Measurements from ENCODE around the gene LHFPL6. TPM values are rescaled to one million over a fixed set of nuclear protein-coding genes. Genes with fewer than 3 reads are reported as not detected.
A peak's percentile ranks its signal among the peaks of the same experiment; 100 is the strongest.
"Not testable (repeated sequence)": the region's sequence is repeated elsewhere in the genome, so short reads cannot be mapped to it uniquely, and the experiment has no call there.

The LHFPL6 gene
- total RNA-seq, 1 experiment from 2014 or later, result 12.7 TPM

DNA sequence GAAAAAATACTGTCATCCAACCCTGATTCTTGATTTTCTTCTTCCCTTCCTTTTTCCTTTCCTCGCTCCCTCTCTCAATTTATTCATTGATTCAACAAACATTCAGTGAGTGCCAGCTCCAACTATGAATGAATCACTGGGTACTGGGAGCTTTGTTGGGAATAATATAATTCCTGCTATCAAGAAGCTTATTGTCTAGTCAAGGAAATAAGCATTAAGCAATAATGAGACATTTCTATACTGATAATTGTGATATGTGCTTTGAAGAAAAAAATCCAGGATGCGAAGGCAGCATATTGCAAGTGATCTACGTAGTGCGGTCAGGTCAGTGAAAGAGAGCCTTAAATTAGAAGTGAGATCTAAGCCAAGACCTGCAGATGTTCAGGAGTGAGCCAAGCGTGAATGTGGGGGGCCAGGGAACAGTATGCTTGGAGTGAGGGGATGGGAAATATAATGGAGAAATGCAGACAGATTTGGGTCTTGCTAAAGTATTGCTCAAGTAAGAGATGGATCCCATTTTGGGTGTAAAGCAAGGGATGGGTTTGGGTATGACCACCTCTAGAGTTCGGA lies 253.5 kb downstream of the LHFPL6 start:
- DNase-seq (ENCODE audit: low read depth), result no peak

DNA sequence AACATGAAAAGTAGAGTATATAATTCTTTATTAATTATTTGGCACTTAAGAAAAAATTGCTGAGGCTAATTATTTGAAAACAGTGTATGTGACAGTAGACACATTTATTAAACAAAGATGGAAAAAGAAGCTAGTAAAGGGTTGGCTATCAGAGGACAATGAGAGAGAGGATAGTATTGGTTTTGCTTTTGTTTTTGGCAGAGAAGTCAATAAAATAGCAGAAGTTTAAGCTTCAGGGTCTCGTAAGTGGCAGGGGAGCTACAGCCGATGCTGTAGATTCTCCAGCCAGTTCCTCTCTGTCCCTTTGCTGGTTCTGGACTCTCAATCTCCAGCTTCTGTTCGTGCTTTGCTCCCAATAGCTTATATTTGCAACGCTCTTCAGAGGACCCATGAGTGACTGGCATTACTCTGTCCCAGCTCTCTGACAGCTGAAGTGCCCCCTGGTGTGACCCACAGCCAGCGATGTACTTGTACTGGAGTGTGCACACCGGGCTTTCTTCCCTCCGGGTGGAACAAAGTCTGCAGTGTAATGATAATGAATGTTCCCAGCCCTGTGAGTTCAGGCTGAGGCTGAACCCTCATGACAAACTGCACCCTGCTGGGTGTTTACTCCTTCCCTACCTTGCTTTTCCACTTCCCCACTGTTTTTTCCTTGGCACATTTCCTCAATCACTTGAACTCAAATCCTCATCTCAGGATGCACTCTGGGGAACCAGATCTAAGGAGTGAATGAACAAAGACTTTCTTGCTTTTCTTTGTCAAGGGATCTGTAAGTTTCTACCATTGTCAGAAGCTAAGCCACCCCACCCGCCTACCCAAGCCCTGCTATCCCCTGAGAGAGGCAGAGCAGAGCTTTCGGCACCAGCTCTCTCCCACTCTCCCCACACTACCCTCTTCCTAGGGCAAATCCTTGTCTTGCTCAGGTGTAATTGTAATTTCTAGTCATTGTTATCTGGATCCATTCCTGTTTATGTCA lies 254.8 kb downstream of the LHFPL6 start:
- DNase-seq (ENCODE audit: low read depth), result no peak

DNA sequence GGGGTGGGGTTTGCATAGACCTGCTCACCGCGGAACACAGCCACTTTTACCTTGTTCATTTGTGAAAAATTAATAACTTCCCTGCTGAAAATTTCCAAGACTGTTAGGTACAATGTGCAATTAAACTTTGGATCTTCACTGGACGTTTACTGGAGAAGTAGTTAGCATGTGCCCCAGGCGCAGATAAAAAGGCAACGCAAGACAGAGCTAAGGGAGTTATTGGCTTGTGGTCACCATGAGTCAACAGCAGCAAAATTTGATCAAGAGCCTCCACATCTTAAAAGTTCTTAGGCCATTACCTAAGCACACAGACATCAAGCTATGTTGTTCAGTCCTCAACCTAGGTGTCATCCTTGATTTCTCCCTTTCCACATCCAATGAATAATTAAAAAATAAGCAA lies 257.0 kb downstream of the LHFPL6 start:
- no peak for DNase-seq (ENCODE audit: low read depth)

DNA sequence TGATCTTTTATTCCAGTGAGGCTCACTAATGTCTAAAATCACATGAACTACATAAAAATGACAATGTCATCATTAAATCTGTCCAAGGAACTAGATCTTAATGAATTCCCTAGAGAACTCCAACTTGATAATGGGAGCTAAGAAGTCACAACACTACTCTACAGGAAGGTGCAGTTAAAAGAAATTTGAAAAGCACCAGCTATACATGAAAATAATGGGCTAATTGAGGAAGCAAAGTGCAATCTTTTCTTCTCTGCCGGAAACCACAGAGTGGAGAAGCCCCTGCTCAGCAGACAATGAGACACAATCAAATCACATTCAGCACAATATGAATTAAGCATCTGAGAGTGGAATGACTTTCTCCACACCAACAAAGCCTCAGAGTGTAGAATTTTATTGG lies 261.7 kb downstream of the LHFPL6 start:
- DNase-seq (ENCODE audit: low read depth), result no peak

DNA sequence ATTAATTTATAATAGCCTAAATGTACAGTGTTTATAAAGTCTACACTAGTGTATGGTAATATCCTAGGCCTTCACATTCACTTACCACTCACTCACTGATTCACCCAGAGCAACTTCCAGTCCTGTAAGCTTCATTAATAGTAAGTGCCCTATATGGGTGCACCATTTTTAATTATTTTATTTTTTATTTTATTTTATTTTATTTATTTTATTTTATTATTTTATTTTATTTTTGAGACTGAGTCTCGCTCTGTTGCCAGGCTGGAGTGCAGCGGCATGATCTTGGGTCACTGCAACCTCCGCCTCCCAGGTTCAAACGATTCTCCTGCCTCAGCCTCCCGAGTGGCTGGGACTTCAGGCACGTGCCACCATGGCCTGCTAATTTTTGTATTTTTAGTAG lies 264.9 kb downstream of the LHFPL6 start:
- not testable (repeated sequence) for DNase-seq (ENCODE audit: low read depth)

DNA sequence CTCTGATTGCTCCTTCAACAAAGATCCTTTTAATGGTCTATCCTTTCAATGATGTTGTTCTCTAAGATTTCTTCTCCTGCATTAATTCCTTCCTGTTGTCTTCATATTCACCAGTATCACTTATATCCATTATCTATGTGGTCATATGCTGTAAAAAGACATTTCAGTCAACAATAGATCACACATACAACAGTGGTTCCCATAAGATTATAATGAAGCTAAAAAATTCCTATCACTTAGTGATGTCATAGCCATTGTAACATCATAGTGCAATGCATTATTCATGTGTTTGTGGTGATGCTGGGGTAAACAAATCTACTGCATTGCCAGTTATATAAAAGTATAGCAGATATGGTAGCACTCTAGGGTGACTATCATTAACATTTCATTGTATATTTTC lies 266.1 kb downstream of the LHFPL6 start:
- no peak for DNase-seq (ENCODE audit: low read depth)

DNA sequence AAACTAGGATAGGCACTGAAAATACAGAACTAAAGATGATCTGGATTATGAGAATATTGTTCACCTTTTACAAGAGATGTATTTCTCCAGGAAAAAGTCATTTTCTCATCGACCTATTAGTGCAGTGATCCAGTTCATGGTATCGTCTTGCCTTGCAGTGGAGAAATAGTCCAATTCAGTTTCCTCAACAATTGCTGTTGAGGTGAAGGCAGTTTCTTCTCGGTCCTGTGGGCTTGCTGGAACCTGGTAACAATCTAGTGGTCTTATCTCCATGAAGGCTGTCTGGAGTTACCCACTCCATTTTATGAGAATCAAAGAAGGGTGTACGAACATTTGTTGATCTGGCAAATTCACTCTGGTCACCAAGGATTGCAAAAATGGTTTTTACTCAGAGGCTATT lies 266.8 kb downstream of the LHFPL6 start:
- no peak for DNase-seq (ENCODE audit: low read depth)

DNA sequence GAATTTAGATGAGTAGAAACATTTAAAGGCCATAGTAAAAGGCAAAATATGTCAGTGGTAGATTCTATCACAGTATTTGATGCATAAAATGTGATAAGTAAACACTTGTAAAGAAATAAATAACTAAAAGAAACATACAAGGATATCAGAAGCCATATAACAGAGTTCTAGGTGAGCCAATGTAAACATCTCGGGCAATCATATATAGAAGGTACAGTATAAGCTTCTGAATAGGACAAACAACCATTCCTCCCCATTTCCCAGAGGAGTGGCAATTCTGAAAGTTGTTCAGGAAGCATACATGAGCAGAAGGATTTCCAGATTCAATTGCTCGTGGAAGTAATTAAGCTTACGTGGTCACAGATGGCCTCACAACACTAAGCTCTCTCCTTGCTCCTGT lies 267.3 kb downstream of the LHFPL6 start:
- no peak for DNase-seq (ENCODE audit: low read depth)

DNA sequence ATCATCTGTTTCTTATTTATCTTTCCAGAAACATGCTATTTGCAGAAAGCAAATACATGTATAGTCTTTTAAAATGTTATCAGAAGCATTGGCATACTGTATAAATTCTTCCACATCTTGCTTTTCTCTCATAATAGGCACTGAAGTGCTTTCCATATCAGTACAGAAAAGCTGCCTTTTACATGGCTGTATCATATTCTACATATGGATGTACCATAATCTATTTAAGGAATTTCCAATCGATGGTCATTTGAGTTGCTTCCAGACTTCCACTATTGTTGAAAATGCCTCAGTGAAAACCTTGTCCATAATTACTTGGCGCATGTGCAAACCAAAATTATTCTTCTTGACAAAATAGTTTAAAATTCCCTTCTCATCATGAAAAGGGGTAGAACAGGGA lies 272.5 kb downstream of the LHFPL6 start:
- DNase-seq (ENCODE audit: low read depth), result no peak

DNA sequence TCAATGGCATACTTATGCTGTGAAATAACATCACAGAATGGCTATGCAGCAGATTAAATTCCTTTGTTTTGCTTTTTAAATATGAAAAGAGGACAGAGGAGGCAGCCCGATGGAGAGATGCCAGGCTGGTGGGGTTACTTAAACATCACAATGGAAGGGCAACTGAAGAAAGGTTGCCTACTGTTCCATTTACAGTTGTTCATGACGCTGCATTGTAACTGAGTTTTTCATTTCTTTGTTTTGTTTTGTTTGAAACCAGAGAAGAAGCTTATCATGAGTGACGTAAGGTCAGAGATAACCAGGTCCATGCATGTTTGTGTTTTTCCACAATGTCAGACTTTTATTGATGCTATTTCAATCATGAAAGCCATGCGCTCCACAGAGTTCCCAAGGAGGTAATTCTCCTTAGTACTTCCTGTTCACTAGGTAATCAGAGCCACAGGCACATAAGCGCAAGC lies 273.8 kb downstream of the LHFPL6 start:
- peak; percentile 30 for DNase-seq (ENCODE audit: low read depth)

DNA sequence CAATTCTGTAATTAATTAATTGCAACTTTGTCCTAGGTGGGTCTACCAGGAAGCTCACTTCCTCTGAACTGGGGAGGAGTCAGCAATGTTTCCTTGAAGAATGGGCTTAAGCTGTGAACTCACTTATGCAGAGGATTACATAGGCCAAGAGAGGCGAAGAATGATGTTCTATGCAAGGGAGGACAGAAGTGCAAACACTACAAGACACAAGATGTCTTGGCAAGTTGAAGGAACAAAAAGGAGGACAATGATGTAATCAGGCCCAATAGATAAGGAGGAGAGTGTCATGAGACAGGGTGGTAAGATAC lies 275.9 kb downstream of the LHFPL6 start:
- DNase-seq (ENCODE audit: low read depth), result no peak

DNA sequence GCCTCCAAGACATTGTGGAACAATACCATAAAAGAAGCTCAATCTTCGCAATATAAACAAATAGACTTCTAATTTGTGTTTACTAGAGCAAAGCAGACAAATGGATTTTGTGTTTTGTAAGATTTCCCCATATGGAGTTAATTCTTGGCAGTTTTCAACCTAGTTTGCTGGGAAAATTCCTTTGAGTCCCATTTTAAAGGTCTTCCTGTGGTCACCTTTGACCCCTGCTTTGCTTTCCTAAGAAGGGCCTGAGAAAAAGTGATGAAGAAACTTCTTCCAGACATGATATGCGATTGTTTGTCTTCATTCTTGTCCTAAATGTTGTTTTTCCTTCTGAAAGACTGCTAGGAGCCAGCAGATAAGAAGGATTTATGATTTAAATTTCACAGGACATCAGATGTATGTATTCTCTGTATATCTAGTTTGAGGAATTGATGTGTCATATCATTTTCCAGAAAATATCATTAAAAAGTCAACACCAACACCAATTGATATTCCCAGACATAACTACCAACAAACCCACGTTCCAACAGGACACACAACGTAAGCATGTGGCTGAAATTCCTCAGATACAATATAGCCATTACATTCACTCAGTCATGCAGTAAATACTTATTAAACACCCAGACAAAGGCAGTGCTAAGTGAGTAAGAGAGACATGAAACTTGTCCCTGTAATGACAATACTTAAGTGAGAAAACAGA lies 276.4 kb downstream of the LHFPL6 start:
- no peak for DNase-seq (ENCODE audit: low read depth)

DNA sequence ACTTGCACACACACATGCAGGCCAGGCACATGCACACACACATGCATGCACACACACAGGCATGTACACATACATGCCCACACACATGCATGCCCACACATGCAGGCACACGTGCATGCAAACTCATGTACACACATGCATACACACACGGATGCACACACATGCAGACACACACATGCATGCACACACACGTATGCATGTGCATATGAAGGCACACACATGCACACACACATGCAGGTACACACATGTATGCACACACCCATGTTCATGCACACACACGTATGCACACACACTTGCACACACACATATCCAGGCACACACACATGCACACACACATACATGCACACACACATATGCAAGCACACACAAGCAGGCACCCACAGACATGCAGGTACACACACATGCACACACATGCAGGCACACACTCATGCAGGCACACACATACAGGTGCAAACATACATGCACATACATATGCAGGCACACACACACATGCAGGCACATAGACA lies 278.1 kb downstream of the LHFPL6 start:
- no peak for DNase-seq (ENCODE audit: low read depth)

DNA sequence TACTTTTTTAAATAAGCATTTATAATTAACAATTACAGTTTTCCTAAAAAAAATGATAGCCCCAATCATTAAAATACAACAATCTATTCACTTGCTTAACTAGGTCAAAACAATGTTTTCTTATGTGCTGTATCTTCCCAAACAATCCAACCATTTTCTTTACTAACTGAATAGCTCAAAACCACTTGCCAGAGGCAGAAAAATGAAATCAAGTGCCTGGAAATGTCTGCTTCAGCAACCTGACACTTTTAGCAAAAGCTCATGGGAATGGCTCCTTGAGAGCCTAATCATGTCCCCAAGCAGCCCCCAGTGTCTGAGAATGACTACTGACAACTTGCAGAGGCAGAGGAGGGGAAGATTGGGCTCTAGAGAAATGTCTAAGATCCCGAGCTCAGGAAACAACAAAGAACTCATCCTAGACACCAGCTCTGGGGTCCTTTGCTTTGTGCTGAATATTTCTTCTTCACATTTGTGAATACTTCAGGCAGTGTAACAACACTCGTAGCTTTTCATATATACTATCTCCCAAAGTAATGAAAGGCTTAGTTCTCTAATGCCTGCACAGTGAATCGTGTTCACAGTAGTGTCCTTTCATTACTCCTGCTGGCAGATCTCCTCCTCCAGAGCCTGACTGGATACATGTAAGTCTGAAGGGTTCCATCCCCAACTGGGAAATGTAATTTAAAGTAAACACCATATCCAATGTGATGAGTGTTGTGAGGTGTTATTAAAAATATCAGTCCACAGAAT lies 280.0 kb downstream of the LHFPL6 start:
- DNase-seq (ENCODE audit: low read depth), result no peak

DNA sequence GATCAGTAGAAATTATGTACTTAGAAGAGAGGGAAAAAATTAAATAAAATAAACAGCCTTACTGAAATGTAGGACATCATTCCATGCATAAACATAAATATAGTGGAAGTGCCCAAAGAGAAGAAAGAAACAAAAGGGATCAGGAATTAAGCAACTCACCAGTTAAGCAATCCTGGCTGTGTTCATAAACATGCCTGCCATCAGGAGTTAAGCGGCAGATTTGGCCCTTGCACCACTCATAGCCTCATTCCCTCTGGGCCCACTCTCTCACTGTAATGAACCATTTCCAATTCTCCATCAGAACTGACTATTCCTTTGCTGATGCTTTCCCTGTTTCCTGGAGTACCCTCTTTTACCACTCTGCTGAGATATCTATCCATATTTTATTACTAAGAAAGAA lies 281.4 kb downstream of the LHFPL6 start:
- DNase-seq (ENCODE audit: low read depth), result no peak

DNA sequence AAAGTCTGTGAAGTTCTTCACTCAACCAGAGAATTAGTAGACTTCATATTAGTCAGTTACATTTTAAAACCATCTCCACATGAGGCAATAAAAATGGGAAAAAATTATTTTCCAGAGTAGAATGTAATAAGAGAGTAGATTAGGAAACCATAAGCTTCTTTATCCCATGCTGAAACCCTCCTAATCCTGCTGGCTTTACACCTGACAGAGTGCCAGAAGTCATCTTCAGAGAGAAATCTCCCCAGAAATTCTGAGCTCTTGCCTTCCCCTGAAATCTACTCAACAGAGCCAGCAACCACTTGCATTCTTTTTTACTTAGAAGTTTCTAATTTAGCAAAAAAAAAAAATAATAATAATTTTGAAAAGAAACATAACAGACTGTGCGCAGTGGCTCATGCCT lies 284.8 kb downstream of the LHFPL6 start:
- no peak for DNase-seq (ENCODE audit: low read depth)

DNA sequence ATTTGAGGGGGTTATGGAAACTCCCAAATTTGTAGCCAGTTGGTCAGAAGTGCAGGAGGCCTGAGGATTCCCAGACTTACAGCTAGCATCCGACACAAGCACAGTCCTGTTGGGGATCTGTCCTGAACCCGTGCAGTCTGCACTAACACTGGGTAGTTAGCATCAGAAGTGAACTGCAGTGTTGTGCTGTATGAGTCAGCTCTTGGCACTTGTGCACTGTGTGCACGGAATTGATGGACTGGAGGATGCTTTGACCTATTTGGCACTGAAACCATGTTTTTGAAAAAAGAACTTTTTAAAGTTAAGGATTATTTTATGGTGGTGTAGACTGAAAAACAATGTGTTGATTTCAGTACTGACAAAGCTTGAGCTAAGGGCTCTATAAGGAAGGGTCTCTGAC lies 285.7 kb downstream of the LHFPL6 start:
- peak; percentile 35 for DNase-seq (ENCODE audit: low read depth)

DNA sequence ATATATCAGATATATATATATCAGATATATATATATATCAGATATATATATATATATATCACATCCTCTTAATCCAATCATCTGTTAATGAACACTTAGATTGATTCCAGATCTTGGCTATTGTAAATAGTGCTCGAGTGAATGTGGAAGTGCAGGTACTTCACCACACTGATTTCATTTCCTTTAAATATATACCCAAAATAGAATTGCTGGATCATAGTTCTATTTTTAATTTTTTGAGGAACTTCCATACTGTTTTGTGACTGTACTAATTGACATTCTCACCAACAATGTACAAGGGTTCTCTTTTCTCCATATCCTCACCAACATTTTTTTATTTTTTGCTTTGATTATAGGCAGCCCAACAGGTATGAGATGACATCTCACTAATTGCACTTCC lies 287.2 kb downstream of the LHFPL6 start:
- no peak for DNase-seq (ENCODE audit: low read depth)

DNA sequence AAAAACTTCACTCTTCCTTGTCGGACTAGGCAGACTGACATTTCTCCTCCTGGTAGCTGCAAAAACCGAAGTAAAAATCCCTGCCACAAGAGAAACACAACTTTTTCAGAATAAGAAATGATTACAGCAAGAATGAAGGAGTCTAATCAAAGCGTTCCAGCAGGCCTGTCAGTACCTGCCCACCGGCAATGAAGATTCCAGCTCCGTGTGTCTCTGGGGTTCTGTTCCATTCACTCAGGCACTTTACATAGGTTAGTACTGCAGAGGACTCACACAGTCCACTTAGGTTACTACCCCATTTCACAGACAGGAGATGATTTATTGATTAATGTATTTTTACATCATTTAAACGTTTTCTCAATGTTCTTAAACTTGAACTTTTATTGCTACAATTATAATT lies 289.3 kb downstream of the LHFPL6 start:
- DNase-seq (ENCODE audit: low read depth), result no peak

DNA sequence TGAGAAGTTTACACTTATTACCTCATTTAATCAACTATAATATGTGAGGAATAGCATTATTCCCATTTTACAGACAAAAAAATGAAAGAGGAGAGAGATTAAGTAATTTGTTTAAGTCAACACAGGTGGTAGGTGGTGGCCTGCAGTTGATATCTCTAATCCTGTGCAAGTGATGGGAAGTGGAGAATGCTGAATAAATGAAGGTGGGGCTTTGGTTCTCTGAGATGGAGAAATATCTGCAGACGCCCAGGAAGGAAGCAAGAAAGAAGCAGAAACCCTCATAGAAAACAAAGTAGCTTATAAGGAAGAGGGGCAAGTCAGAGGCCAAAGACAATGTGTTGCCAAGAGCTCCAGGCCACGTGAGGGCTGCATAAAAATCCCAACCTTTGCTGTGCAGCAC lies 290.4 kb downstream of the LHFPL6 start:
- no peak for DNase-seq (ENCODE audit: low read depth)

DNA sequence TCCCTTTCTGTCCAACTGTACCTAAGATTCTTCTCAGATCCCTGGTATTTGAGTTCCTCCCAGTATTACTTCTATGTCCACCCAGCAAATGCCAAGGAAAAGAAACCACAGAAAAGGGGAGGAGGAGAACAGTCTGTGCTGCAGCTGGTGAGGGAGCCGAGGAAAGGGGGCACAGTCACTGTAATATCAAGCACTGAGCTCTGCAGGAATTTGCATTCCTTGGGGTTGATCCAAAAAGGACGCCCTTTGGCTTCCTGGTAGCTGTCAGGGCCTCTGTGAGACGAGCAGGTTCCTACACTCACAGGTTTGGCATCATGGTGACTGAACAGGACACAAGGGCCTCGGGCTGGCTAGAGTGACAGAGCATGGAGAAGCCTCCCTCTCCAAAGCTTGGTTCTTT lies 291.4 kb downstream of the LHFPL6 start:
- DNase-seq (ENCODE audit: low read depth), result no peak

DNA sequence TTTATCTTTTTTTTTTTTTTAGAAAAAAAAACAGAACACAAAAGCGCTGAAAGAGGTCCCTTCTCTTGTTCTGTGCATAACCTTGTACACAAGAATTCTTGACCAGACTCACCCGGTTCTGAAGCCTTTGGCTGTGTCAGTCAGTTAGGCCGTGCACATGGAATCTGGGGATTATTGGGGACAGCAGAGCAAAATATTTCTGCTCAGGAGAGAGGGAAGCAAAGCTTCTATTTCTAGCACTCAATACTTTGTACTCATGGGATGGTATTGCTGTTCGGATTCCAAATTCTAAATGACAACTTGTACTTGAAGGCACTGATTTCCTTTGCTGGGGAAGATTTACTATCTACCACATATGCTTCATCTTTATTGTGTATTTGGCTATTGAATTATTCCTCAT lies 292.0 kb downstream of the LHFPL6 start:
- no peak for DNase-seq (ENCODE audit: low read depth)

Data from Daoy (cell line).